Adipose tissue (tissue), 3 donors: Measurements from ENCODE around the gene RAB11FIP3. TPM values are rescaled to one million over a fixed set of nuclear protein-coding genes. Genes with fewer than 3 reads are reported as not detected.
"Not testable (repeated sequence)": the region's sequence is repeated elsewhere in the genome, so short reads cannot be mapped to it uniquely, and the experiment has no call there.

Experiments used
- H3K27ac ChIP-seq: one replicate; pipeline ENCODE4 v1.5.1; 2013; ENCODE audit warnings: low read depth, low read length
- WGBS, 3 donors: extraction: QIAGEN DNeasy Blood & Tissue Kit; methylation state at CpG; one replicate each; pipeline ENCODE4 v1.1.7; 2013; 5-methylcytosine and 5-hydroxymethylcytosine counted together
- polyA plus RNA-seq, 3 donors: library from polyadenylated mRNA; stranded (reverse); fragments of 200-250 nt; gene quantifications; one replicate each; pipeline ENCODE4 v1.2.3, GENCODE V29; 2013
- donor health status: healthy with polysubstance abuse.
- donor health status: Bipolar disorder and iron deficiency.
- donor health status: healthy.

The RAB11FIP3 gene
- polyA plus RNA-seq, 3 donors, result 20.7 to 27.3 (median 21.9) TPM

GRCh38 chr16:411576-412265 lies 13.7 kb upstream of the RAB11FIP3 start:
- WGBS, 3 donors, result 94 to 96% (median 94%) methylated on average over 26 of the region's 26 CpGs
- no peak overlapping the region for H3K27ac ChIP-seq

- 83 to 93% (median 87%) methylated on average over 21 of the region's 21 CpGs for WGBS, 3 donors
- no peak overlapping the region for H3K27ac ChIP-seq
These were observed 10.9 kb upstream of the RAB11FIP3 start for GRCh38 chr16:414395-415169.

- 95 to 100% (median 97%) methylated on average over 3 of the region's 3 CpGs for WGBS, 3 donors
- H3K27ac ChIP-seq, result not testable (repeated sequence)
These were observed 10.3 kb upstream of the RAB11FIP3 start for GRCh38 chr16:415170-415498.

- WGBS, 3 donors, result 92 to 94% (median 94%) methylated on average over 13 of the region's 13 CpGs
- not testable (repeated sequence) for H3K27ac ChIP-seq
These were observed 3.3 kb upstream of the RAB11FIP3 start for GRCh38 chr16:422179-422578.

DNA sequence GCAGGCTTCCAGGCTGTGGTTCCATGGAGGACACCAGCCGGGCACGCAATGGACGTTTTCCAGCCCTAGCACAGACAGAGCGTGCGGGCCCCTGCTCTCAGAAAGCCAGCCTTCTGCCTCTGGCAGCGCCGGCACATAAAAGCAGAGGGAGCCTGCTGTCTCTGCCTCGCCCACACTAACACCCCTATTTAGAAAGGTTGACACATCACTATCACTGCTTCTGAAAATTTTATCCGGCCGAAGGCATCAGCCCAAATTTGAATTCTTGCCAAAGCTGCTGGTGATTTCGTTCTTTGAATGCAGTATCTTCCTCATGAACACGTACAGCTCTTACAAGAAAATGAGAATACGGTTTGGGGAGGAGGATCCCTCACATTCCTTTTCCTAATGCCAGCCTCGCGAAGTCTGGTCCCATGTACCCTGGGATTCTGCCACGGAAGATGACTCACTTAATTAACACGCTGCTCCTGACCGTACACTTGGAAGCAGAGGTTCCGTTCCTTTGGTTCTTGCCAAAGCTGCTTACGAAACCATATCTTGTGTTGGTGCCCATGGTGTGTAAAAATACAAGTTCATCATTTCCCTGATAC lies 1.3 kb upstream of the RAB11FIP3 start:
- 33 to 67% (median 35%) methylated on average over 20 of the region's 20 CpGs for WGBS, 3 donors
- H3K27ac ChIP-seq, result peak overlapping the region; percentile 85

DNA sequence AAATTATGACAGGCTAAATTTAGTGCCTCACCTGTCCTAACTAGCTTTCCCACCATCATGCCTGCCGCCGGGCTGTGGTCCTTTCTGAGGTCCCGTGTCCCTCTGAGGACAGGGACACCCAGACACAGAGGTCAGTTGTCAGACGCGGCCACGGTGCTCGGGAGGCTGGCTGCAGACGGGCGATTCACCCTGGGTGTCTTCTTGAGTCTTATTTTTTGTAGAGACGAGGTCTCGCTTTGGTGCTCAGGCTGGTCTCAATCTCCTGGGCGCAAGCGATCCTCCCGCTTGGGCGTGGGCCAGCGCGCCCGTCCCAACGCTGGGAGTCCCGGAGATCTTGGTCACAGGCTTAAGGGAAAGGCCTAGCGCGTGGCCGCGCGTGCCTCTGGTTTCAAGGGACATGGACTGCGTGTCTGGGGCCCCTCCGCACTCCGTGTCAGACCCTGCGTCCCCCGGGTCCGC lies 797 bp upstream of the RAB11FIP3 start:
- 6 to 14% (median 8%) methylated on average over 29 to 31 of the region's 31 CpGs for WGBS, 3 donors
- peak overlapping the region; percentile 85 for H3K27ac ChIP-seq

- 0 to 1% (median 0%) methylated on average over 9 to 59 of the region's 63 CpGs for WGBS, 3 donors
- no peak overlapping the region for H3K27ac ChIP-seq
These were observed 278 bp downstream of the RAB11FIP3 start for GRCh38 chr16:425740-426114.

GRCh38 chr16:426115-426905 lies 861 bp downstream of the RAB11FIP3 start:
- H3K27ac ChIP-seq, result no peak overlapping the region
- 0 to 1% (median 1%) methylated on average over 38 to 97 of the region's 97 CpGs for WGBS, 3 donors

DNA sequence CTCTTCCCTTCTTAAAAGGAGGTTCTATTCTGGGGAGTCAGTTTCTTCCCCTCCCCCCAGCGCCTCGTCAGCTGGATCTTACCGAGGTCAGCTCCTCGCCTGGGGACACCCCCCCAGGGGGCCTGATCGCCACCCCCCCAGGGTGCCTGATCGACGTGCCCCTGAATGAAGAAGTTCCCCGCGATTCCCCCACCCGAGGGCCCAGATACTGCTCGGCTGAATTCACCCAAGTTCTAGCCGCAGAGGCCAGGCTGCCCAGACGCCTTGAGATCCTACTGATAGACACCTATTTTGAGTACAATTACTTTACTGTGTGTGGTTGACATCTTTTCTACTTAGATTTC lies 1.4 kb downstream of the RAB11FIP3 start:
- WGBS, 3 donors, result 8 to 14% (median 8%) methylated on average over 10 to 13 of the region's 13 CpGs
- no peak overlapping the region for H3K27ac ChIP-seq

GRCh38 chr16:427250-427649 lies 1.8 kb downstream of the RAB11FIP3 start:
- H3K27ac ChIP-seq, result no peak overlapping the region
- 21 to 49% (median 45%) methylated on average over 10 of the region's 10 CpGs for WGBS, 3 donors

- 51 to 97% (median 97%) methylated on average over 7 of the region's 7 CpGs for WGBS, 3 donors
- H3K27ac ChIP-seq, result no peak overlapping the region
These were observed 5.5 kb downstream of the RAB11FIP3 start for GRCh38 chr16:430904-431303.

DNA sequence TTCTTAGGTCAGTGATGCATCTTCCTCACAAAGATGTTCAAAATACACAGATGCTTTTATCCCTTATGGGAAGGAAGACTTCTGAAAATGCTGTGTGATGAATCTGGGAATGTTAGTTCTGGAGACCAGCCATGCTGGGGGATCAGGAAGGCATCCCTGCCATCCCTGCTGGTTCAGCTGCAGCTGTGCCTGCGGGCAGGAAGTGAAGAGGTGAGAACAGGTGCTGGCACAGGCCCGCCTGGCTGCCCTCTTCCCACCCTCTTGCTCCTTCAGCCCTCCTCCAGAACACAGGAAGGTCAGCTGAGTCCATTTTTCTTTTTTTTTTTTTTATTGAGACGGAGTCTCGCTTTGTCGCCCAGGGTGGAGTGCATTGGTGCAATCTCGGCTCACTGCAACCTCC lies 15.2 kb downstream of the RAB11FIP3 start:
- 72 to 90% (median 85%) methylated on average over 6 of the region's 6 CpGs for WGBS, 3 donors
- no peak overlapping the region for H3K27ac ChIP-seq

DNA sequence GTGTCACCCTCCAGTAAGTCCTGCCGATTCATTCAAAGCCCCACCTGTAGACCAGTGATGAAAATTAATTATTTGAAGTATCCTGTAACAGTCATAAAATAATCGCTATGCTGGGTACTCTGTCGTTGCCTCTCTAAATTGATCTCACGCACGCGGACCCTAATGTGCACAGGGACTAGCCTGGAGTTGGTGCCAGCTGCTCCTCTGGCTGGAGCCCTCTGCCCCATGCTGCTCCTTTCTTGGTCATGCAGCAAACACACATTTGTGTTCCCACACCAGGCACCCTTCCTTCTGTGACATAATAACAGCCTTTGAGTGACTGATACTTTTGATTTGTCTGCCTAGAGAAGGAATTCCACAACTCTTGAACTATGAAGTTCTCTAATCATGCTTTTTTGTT lies 16.0 kb downstream of the RAB11FIP3 start:
- no peak overlapping the region for H3K27ac ChIP-seq
- WGBS, 3 donors, result 79 to 97% (median 96%) methylated on average over 6 of the region's 6 CpGs

DNA sequence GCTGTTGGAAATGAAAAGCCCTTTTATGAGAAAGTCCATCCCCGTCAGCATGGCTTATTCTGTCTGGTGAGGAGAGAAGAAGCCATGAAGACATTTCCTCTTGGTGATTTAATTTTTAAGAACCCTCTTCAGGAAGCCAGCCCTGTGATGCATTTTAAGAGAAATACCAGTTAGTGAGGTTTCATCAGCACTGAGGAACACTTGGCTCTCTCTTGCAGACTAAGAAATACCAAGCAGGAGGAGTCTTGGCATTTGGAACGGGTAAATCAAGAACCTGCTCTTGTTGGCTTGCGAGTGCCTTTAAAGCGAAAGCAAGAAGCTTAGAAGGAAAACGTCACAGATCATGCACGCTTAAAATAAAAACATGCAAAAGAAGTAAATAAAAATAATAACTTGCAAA lies 17.5 kb downstream of the RAB11FIP3 start:
- 76 to 86% (median 85%) methylated on average over 6 of the region's 6 CpGs for WGBS, 3 donors
- H3K27ac ChIP-seq, result no peak overlapping the region

DNA sequence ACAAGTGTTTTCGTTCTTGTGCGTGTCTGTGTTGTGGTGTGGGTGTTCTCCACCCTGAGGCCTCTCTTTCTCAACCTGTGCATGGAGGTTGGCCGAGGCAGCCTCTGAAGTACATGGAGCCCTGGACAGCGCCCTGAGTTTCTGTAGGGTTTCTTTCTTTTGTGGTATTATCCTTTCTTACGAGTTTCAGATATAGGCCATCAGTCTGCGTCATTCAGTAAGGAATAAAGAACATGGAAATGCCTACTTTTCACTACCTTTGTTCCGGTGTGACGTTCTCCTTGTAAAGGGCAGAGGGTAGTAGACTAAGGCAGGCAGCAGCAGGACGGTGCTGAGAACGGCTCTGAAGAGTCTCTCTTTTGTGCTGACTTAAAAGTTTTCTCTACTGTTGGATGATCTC lies 18.6 kb downstream of the RAB11FIP3 start:
- no peak overlapping the region for H3K27ac ChIP-seq
- 93% methylated on average over 10 of the region's 10 CpGs for WGBS, 3 donors

GRCh38 chr16:445566-445965 lies 20.1 kb downstream of the RAB11FIP3 start:
- WGBS, 3 donors, result 71 to 87% (median 84%) methylated on average over 4 of the region's 4 CpGs
- H3K27ac ChIP-seq, result no peak overlapping the region

DNA sequence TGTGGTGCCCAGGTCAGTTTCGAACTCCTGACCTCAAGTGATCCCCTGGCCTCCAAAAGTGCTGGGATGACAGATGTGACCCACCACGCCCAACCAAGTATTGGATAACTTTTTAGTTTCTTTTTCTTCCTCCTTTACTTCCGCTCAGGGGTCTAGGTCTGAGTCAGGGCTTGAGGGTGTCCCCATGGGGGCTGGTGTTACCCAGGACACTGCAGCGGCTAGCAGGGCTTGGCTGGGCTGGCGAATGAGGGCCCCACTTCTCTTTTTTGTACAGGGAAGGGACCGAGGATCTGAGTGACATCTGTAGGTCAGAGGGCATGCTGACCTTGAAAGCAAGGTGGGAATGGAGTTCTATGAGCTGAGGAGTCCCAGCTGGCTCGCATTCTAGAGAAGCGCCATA lies 24.9 kb downstream of the RAB11FIP3 start:
- H3K27ac ChIP-seq, result no peak overlapping the region
- 68 to 75% (median 73%) methylated on average over 8 of the region's 8 CpGs for WGBS, 3 donors

DNA sequence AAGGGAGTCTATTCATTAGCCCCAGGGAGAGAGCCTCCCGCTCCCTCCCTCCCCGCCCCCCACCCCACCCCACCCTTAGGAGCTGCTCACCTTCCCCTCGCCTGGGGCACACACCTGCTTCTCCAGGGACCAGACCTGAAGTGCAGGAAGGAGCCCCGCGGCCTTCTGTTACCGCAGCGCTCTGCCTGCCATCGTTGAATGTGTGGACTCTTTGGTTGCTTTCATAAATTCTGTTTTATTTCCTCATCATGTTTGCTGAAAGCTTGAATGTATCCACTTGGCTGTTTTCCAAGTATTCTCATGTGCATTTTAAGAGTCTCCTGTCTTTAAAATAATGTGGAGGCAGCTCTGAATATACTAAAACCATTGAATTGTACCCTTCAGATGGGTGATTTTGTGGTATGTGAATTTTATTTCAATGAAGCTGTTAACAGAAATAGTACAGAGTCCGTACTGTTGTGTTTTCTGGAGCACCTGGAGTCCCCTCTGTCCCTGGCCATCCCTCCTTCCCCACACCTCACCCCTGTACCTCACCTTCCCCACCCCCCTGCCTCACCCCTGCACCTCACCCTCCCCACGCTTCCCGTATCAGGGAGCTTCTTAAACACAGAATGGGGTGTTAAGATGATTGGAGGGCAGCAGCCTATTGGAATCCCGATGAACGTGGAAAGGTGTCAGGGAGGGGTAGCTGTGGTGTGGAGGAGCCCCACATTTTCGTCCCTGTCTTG lies 25.5 kb downstream of the RAB11FIP3 start:
- 66 to 73% (median 69%) methylated on average over 14 of the region's 14 CpGs for WGBS, 3 donors
- no peak overlapping the region for H3K27ac ChIP-seq
